SK-N-SH treated with all-trans-retinoic acid at 6 μM for 48 hours (cell line): ENCODE results near the gene PRKAG3.

Experiments
- ATAC-seq: fragments of 200-7000 bp; cut with Tn5 transposase; 3 replicates; pipeline ENCODE4 v1.9.1; 2020; ENCODE audit warnings: mild to moderate bottlenecking, moderate library complexity
- ARNTL ChIP-seq: fragments of 450-650 bp; formaldehyde crosslinking; IDR thresholded peaks from 2 replicates; pipeline ENCODE4 v1.5.0; 2020; ENCODE audit warnings: low read depth, mild to moderate bottlenecking, moderate library complexity, borderline replicate concordance
- BACH2 ChIP-seq: fragments of 250-450 bp; sonication (Bioruptor Pico); IDR thresholded peaks from 2 replicates; pipeline ENCODE4 v1.9.0; 2021; ENCODE audit warnings: mild to moderate bottlenecking, borderline replicate concordance
- CSDC2 ChIP-seq: fragments of 250-450 bp; sonication (Bioruptor Pico); IDR thresholded peaks from 2 replicates; pipeline ENCODE4 v1.5.0; 2020; ENCODE audit warnings: mild to moderate bottlenecking, moderate library complexity
- CSRNP3 ChIP-seq: fragments of 250-450 bp; sonication (Bioruptor Pico); IDR thresholded peaks from 2 replicates; pipeline ENCODE4 v1.5.1; 2021; ENCODE audit warnings: mild to moderate bottlenecking, moderate library complexity
- ESRRG ChIP-seq: fragments of 250-450 bp; sonication (Bioruptor Pico); IDR thresholded peaks from 2 replicates; pipeline ENCODE4 v1.6.1; 2021; ENCODE audit warnings: mild to moderate bottlenecking
- GLIS3 ChIP-seq: fragments of 250-450 bp; sonication (Bioruptor Pico); IDR thresholded peaks from 2 replicates; pipeline ENCODE4 v1.5.0; 2020; ENCODE audit warnings: mild to moderate bottlenecking, moderate library complexity
- ISL1 ChIP-seq: fragments of 250-450 bp; sonication (Bioruptor Pico); IDR thresholded peaks from 2 replicates; pipeline ENCODE4 v2.1.2; 2022; ENCODE audit warnings: mild to moderate bottlenecking, moderate library complexity
- OSR1 ChIP-seq: fragments of 250-450 bp; sonication (Bioruptor Pico); IDR thresholded peaks from 2 replicates; pipeline ENCODE4 v1.8.0; 2022; ENCODE audit warnings: moderate library complexity, mild to moderate bottlenecking, inconsistent platforms
- PATZ1 ChIP-seq: fragments of 250-450 bp; sonication (Bioruptor Pico); IDR thresholded peaks from 2 replicates; pipeline ENCODE4 v1.8.0; 2020; ENCODE audit warnings: mild to moderate bottlenecking, moderate library complexity, borderline replicate concordance
- PPARA ChIP-seq: fragments of 250-450 bp; sonication (Bioruptor Pico); IDR thresholded peaks from 2 replicates; pipeline ENCODE4 v1.5.0; 2020; ENCODE audit warnings: mild to moderate bottlenecking, borderline replicate concordance
- RARB ChIP-seq: fragments of 250-450 bp; sonication (Bioruptor Pico); IDR thresholded peaks from 2 replicates; pipeline ENCODE4 v1.8.0; 2021; ENCODE audit warnings: mild to moderate bottlenecking, moderate library complexity
- SNAI2 ChIP-seq: fragments of 250-450 bp; sonication (Bioruptor Pico); IDR thresholded peaks from 2 replicates; pipeline ENCODE4 v1.5.0; 2020; ENCODE audit warnings: mild to moderate bottlenecking, moderate library complexity
- TCF4 ChIP-seq: fragments of 250-450 bp; sonication (Bioruptor Pico); IDR thresholded peaks from 2 replicates; pipeline ENCODE4 v1.8.0; 2021; ENCODE audit warnings: mild to moderate bottlenecking, moderate library complexity, borderline replicate concordance
- ZC3H10 ChIP-seq: fragments of 250-450 bp; sonication (Bioruptor Pico); IDR thresholded peaks from 2 replicates; pipeline ENCODE4 v1.5.1; 2021; ENCODE audit warnings: mild to moderate bottlenecking, moderate library complexity
- ZFP3 ChIP-seq: fragments of 250-450 bp; sonication (Bioruptor Pico); IDR thresholded peaks from 2 replicates; pipeline ENCODE4 v1.5.0; 2020; ENCODE audit warnings: mild to moderate bottlenecking, moderate library complexity
- ZFP30 ChIP-seq: fragments of 450-650 bp; formaldehyde crosslinking; IDR thresholded peaks from 2 replicates; pipeline ENCODE4 v1.5.0; 2022; ENCODE audit warnings: mild to moderate bottlenecking, moderate library complexity
- ZNF70 ChIP-seq: fragments of 450-650 bp; formaldehyde crosslinking; IDR thresholded peaks from 2 replicates; pipeline ENCODE4 v1.5.0; 2020; ENCODE audit warnings: mild to moderate bottlenecking, moderate library complexity
- ZNF8 ChIP-seq: fragments of 450-650 bp; formaldehyde crosslinking; IDR thresholded peaks from 2 replicates; pipeline ENCODE4 v1.5.0; 2020; ENCODE audit warnings: mild to moderate bottlenecking, moderate library complexity
- TF ChIP-seq, protein P1 (sequence below): fragments of 250-450 bp; sonication (Bioruptor Pico); IDR thresholded peaks from 2 replicates; pipeline ENCODE4 v1.5.0; 2020; ENCODE audit warnings: mild to moderate bottlenecking, moderate library complexity
- TF ChIP-seq, protein P2 (sequence below): fragments of 250-450 bp; sonication (Bioruptor Pico); IDR thresholded peaks from 2 replicates; pipeline ENCODE4 v1.8.0; 2021; ENCODE audit warnings: low read depth, mild to moderate bottlenecking, moderate library complexity, borderline replicate concordance
- TF ChIP-seq, protein P3 (sequence below): fragments of 250-450 bp; sonication (Bioruptor Pico); IDR thresholded peaks from 2 replicates; pipeline ENCODE4 v1.5.1; 2020; ENCODE audit warnings: low read depth, mild to moderate bottlenecking, moderate library complexity

PRKAG3 gene

GRCh38 chr2:218839888-218840287 lies 8.3 kb upstream of the PRKAG3 start:
- ATAC-seq = no peak
- TF ChIP-seq BACH2 (CRISPR knock-in tag) (no peak), TCF4 (no peak), ZNF70 (no peak), SNAI2 (CRISPR knock-in tag) (no peak), ARNTL (CRISPR knock-in tag) (no peak), ZNF8 (CRISPR knock-in tag) (no peak), RARB (CRISPR knock-in tag) (no peak)
- TF ChIP-seq, protein P1, sequence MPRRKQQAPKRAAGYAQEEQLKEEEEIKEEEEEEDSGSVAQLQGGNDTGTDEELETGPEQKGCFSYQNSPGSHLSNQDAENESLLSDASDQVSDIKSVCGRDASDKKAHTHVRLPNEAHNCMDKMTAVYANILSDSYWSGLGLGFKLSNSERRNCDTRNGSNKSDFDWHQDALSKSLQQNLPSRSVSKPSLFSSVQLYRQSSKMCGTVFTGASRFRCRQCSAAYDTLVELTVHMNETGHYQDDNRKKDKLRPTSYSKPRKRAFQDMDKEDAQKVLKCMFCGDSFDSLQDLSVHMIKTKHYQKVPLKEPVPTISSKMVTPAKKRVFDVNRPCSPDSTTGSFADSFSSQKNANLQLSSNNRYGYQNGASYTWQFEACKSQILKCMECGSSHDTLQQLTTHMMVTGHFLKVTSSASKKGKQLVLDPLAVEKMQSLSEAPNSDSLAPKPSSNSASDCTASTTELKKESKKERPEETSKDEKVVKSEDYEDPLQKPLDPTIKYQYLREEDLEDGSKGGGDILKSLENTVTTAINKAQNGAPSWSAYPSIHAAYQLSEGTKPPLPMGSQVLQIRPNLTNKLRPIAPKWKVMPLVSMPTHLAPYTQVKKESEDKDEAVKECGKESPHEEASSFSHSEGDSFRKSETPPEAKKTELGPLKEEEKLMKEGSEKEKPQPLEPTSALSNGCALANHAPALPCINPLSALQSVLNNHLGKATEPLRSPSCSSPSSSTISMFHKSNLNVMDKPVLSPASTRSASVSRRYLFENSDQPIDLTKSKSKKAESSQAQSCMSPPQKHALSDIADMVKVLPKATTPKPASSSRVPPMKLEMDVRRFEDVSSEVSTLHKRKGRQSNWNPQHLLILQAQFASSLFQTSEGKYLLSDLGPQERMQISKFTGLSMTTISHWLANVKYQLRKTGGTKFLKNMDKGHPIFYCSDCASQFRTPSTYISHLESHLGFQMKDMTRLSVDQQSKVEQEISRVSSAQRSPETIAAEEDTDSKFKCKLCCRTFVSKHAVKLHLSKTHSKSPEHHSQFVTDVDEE (CRISPR knock-in tag) = no peak
- TF ChIP-seq, protein P2, sequence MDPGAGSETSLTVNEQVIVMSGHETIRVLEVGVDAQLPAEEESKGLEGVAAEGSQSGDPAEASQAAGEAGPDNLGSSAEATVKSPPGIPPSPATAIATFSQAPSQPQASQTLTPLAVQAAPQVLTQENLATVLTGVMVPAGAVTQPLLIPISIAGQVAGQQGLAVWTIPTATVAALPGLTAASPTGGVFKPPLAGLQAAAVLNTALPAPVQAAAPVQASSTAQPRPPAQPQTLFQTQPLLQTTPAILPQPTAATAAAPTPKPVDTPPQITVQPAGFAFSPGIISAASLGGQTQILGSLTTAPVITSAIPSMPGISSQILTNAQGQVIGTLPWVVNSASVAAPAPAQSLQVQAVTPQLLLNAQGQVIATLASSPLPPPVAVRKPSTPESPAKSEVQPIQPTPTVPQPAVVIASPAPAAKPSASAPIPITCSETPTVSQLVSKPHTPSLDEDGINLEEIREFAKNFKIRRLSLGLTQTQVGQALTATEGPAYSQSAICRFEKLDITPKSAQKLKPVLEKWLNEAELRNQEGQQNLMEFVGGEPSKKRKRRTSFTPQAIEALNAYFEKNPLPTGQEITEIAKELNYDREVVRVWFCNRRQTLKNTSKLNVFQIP (CRISPR knock-in tag) = no peak

DNA sequence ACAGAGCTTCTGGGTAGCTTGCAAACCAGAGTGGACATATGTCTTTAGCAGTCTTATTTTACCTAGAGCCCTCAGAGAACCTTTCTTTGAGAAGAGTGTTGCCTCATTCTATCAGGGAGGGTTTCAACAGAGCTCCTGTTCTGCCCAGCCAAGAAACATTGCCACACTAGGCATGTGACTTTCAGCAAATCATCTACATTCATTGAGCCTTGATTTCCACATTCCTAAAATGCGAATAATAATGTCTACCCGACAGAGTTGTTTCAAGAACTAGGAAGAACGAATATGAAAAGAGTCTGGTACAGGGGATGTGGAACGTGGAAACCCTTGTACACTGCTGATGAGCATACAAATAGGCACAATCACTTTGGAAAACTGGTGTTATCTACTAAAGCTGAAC lies 7.8 kb upstream of the PRKAG3 start:
- TF ChIP-seq, protein P1 (CRISPR knock-in tag) = no peak
- TF ChIP-seq ARNTL (CRISPR knock-in tag) = no peak
- TF ChIP-seq ESRRG (CRISPR knock-in tag) = no peak
- TF ChIP-seq OSR1 (CRISPR knock-in tag) = no peak
- no peak for TF ChIP-seq ISL1 (CRISPR knock-in tag)
- TF ChIP-seq RARB (CRISPR knock-in tag) = no peak
- no peak for TF ChIP-seq ZFP30
- no peak for TF ChIP-seq ZC3H10 (CRISPR knock-in tag)
- TF ChIP-seq ZNF8 (CRISPR knock-in tag) = no peak
- TF ChIP-seq PPARA (CRISPR knock-in tag) = no peak
- no peak for TF ChIP-seq ZFP3
- no peak for TF ChIP-seq CSDC2 (CRISPR knock-in tag)
- no peak for TF ChIP-seq GLIS3 (CRISPR knock-in tag)
- no peak for TF ChIP-seq CSRNP3 (CRISPR knock-in tag)
- TF ChIP-seq, protein P3, sequence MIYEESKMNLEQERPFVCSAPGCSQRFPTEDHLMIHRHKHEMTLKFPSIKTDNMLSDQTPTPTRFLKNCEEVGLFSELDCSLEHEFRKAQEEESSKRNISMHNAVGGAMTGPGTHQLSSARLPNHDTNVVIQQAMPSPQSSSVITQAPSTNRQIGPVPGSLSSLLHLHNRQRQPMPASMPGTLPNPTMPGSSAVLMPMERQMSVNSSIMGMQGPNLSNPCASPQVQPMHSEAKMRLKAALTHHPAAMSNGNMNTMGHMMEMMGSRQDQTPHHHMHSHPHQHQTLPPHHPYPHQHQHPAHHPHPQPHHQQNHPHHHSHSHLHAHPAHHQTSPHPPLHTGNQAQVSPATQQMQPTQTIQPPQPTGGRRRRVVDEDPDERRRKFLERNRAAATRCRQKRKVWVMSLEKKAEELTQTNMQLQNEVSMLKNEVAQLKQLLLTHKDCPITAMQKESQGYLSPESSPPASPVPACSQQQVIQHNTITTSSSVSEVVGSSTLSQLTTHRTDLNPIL (CRISPR knock-in tag) = no peak
- TF ChIP-seq PATZ1 (CRISPR knock-in tag) = no peak
- no peak for ATAC-seq
